Activated CD4-positive, alpha-beta T cell treated with anti-CD3 and anti-CD28 coated beads, Interleukin-2, Interleukin-6, amounts not matched to agents 100 ng/mL and 50 ng/mL, durations not matched to agents 16 hours and 8 hours (primary cell): Measurements from ENCODE around the gene CDKL2.
A peak's percentile ranks its signal among the peaks of the same experiment; 100 is the strongest.
"Not testable (repeated sequence)": the region's sequence is repeated elsewhere in the genome, so short reads cannot be mapped to it uniquely, and the experiment has no call there.

Source experiments
- DNase-seq: peaks from one replicate; pipeline ENCODE4 v3.0.0-alpha.2; 2020

CDKL2 gene

GRCh38 chr4:75547647-75548387 lies 82.5 kb downstream of the CDKL2 start:
- DNase-seq = no peak

GRCh38 chr4:75545526-75545925 lies 84.8 kb downstream of the CDKL2 start:
- DNase-seq = no peak

- DNase-seq = no peak
Observed at GRCh38 chr4:75544870-75545269, 85.5 kb downstream of the CDKL2 start.

- DNase-seq = not testable (repeated sequence)
Observed at GRCh38 chr4:75544220-75544619, 86.1 kb downstream of the CDKL2 start.

GRCh38 chr4:75542824-75543223 lies 87.5 kb downstream of the CDKL2 start:
- DNase-seq = peak; percentile 4

- not testable (repeated sequence) for DNase-seq
Observed at GRCh38 chr4:75537308-75537707, 93.0 kb downstream of the CDKL2 start.

GRCh38 chr4:75533926-75534325 lies 96.4 kb downstream of the CDKL2 start:
- not testable (repeated sequence) for DNase-seq

- DNase-seq = not testable (repeated sequence)
Observed at GRCh38 chr4:75533339-75533887, 96.9 kb downstream of the CDKL2 start.

- not testable (repeated sequence) for DNase-seq
Observed at GRCh38 chr4:75531536-75532143, 98.7 kb downstream of the CDKL2 start.

- no peak for DNase-seq
Observed at GRCh38 chr4:75530556-75531322, 99.6 kb downstream of the CDKL2 start.
